Progenitor cell of endocrine pancreas (in vitro differentiated cells): ENCODE data around the gene RHBDF1. TPM values are rescaled to one million over a fixed set of nuclear protein-coding genes. Genes with fewer than 3 reads are reported as not detected.

Experiments used
- DNase-seq: peaks from one replicate; pipeline ENCODE4 v3.0.0; 2021; ENCODE audit warnings: low spot score; ENCODE audit not compliant: unreplicated experiment
- H3K27ac Mint-ChIP-seq: 2 replicates; pipeline ENCODE4 v1.8.0; 2021; ENCODE audit warnings: mild to moderate bottlenecking, moderate library complexity, mixed read lengths
- H3K27me3 Mint-ChIP-seq: 2 replicates; pipeline ENCODE4 v1.8.0; 2021; ENCODE audit warnings: mixed read lengths
- H3K36me3 Mint-ChIP-seq: 2 replicates; pipeline ENCODE4 v1.8.0; 2022; ENCODE audit warnings: mixed read lengths; ENCODE audit not compliant: insufficient read depth
- H3K4me1 Mint-ChIP-seq: 2 replicates; pipeline ENCODE4 v1.8.0; 2021; ENCODE audit warnings: low read depth, mixed read lengths
- H3K4me3 Mint-ChIP-seq: 2 replicates; pipeline ENCODE4 v1.8.0; 2021; ENCODE audit warnings: low read depth, mild to moderate bottlenecking, moderate library complexity, mixed read lengths
- H3K9me3 Mint-ChIP-seq: 2 replicates; pipeline ENCODE4 v1.8.0; 2021; ENCODE audit warnings: low read depth, mixed read lengths
- CTCF ChIP-seq: fragments of 200-600 bp; sonication (generic); IDR thresholded peaks from one replicate; pipeline ENCODE4 v1.5.0; 2021; ENCODE audit warnings: antibody characterized with exemption, mild to moderate bottlenecking; ENCODE audit not compliant: unreplicated experiment
- total RNA-seq: library from RNA; stranded (reverse); gene quantifications from 2 replicates; pipeline ENCODE4 v1.2.1, GENCODE V29; 2021

The RHBDF1 gene
- total RNA-seq, 1 donor from 2014 or later: 51.3 TPM

DNA sequence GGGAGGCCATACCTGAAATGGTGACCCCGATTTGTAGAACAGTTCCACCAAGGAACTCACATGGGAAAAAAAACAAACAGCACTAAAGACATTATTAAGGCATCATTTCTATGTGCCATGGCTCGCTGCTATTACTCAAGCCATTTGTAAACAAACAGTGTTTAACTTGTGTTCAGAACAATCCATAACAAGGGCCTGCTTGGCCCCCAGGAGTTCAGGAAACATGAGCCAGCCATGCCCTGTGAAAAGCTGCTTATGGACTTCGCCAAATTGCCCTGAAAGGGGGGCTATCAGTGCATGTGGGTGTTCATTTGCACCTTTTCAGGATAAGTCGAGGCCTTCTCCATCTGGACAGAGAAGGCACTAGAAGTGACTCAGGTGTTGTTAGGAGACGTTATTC lies 27.0 kb downstream of the RHBDF1 start:
- Mint-ChIP-seq H3K4me1 (peaks cover 22% of the 10 kb centered on the region), H3K27me3 (no peaks in the 10 kb centered on the region), H3K4me3 (no peak overlapping the region), H3K36me3 (peaks cover 39% of the 10 kb centered on the region), H3K9me3 (peaks cover 12% of the 10 kb centered on the region), H3K27ac (peak overlapping the region; percentile 86)
- TF ChIP-seq CTCF: no peak
- no peak for DNase-seq

GRCh38 chr16:44655-45054 lies 27.8 kb downstream of the RHBDF1 start:
- Mint-ChIP-seq H3K27ac (peak overlapping the region; percentile 86), H3K27me3 (no peaks in the 10 kb centered on the region), H3K36me3 (peaks cover 37% of the 10 kb centered on the region), H3K9me3 (peaks cover 12% of the 10 kb centered on the region), H3K4me1 (peaks cover 22% of the 10 kb centered on the region), H3K4me3 (no peak overlapping the region)
- DNase-seq: no peak
- no peak for TF ChIP-seq CTCF

- peaks cover 36% of the 10 kb centered on the region for H3K36me3 Mint-ChIP-seq
- TF ChIP-seq CTCF: no peak
- no peaks in the 10 kb centered on the region for H3K27me3 Mint-ChIP-seq
- no peak overlapping the region for H3K4me3 Mint-ChIP-seq
- H3K27ac Mint-ChIP-seq: peak overlapping the region; percentile 55
- H3K4me1 Mint-ChIP-seq: peaks cover 22% of the 10 kb centered on the region
- peaks cover 12% of the 10 kb centered on the region for H3K9me3 Mint-ChIP-seq
- DNase-seq: no peak
These were observed 29.1 kb downstream of the RHBDF1 start for GRCh38 chr16:43294-43693.

DNA sequence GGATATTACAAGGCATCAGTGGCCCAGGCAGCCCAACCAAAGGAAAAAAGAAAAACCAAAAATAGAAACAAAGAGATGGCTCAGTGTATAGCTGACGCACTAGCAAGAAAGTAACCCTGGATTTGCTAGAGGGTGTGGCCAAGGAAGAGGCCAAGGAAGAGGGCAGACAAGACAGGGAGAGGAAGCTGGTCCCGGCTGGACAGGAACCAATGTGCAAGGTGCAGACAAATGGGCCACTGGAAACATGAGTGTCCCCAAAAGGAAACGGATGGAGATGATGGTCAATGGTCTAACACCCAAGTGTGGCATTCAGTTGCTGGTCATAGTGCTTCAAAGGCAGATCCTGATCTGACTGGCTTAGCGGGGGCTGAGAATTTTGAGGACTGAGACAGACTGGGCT lies 29.7 kb downstream of the RHBDF1 start:
- Mint-ChIP-seq H3K4me1 (peaks cover 22% of the 10 kb centered on the region), H3K27me3 (no peaks in the 10 kb centered on the region), H3K27ac (no peak overlapping the region), H3K9me3 (peaks cover 12% of the 10 kb centered on the region), H3K4me3 (no peak overlapping the region), H3K36me3 (peaks cover 34% of the 10 kb centered on the region)
- TF ChIP-seq CTCF: no peak
- no peak for DNase-seq

GRCh38 chr16:42069-42457 lies 30.4 kb downstream of the RHBDF1 start:
- no peak overlapping the region for H3K27ac Mint-ChIP-seq
- H3K4me3 Mint-ChIP-seq: no peak overlapping the region
- peaks cover 22% of the 10 kb centered on the region for H3K4me1 Mint-ChIP-seq
- peaks cover 31% of the 10 kb centered on the region for H3K36me3 Mint-ChIP-seq
- no peak for TF ChIP-seq CTCF
- no peaks in the 10 kb centered on the region for H3K27me3 Mint-ChIP-seq
- DNase-seq: no peak
- H3K9me3 Mint-ChIP-seq: peaks cover 12% of the 10 kb centered on the region
